Left hindlimb (tissue), 1 donor: Measurements from ENCODE around the gene LRRC28.

Experiments
- DNase-seq: peaks from one replicate; pipeline ENCODE4 v3.0.0-alpha.2; 2018

The LRRC28 gene

DNA sequence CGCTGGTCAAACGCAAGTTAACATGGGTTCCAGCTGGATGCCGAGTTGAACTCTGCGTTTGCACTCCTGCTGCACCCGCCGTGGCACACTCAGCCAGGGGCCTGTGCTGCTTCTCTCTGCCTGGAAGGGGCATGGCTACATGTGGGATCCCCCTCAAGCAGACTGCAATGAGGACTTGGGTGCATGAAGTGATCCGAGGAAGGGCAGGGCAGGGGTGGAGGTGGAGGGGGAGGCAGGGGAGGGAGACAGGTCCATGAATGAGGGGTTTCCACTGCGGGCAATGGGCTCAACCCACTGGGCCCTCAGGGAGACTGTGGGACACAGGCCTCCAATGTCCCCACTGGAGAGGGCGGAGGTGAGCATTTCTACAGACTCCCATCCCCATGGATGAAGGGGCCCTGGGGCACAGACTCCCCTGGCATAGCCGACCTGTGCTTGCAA is 172.9 kb downstream of the LRRC28 start:
- DNase-seq = no peak

DNA sequence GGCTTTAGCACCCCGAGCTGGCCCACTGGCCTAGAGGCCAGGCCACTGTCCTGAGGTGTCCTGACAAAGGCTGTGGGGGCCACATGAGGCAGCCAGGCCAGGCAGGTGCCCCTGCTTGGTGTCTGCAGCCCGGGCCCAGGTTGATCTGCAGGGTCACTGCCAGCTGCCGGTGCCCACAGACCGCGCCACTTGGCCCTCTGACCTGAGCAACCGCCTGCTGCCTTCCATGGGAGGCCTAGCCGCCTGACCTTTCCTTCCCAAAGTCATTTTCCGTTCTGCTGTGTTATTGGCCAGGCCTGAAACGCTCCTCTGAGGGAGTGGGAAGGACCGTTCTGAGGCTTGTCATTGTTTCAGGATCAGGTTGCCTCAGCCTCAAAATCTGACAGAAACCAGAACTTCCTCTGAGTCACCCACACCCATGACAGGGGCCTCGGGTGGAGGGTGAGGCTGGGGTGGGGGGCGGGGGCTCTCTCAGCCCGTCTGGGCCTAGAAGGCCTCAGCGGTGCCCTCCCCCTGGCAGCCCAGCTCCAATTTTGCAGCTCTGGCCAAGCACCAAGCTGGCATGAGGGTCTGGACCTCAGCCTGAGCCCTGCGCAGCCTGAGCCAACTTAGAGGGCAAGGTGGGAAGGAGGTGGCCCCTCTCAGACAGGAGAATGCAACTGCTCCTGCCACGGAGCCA is 173.8 kb downstream of the LRRC28 start:
- peak; percentile 75 for DNase-seq

DNA sequence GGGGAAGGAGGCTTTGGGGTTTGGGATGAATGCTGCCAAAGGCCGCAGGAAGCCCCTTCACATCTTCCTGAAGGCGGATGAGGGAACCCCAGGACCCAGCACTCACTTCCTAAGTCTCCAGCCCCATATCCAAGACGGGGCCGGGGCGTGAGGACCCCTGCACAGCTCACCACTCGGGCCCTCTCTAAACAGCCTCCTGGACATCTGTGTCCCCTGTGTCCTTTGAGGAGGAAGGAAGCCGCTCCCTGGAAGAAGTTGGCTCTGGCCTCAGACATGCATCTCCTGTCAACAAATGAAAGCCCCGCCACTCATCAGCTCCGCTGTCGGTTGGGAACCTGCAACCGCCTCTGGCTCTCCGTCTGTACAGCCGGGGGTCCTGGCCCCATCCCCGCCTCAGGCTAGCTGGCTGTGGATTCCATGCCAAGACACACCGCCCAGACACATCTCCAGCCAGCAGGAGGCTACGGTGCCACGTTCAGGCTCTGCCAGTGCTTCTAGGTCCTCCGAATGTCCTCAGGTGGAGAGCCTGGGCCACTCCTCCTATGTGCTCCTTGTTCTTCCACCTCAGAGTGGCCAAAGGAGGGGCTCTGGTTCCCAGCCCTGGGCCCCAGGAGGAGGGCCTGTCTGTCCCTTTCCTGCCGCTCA is 174.5 kb downstream of the LRRC28 start:
- peak; percentile 59 for DNase-seq

DNA sequence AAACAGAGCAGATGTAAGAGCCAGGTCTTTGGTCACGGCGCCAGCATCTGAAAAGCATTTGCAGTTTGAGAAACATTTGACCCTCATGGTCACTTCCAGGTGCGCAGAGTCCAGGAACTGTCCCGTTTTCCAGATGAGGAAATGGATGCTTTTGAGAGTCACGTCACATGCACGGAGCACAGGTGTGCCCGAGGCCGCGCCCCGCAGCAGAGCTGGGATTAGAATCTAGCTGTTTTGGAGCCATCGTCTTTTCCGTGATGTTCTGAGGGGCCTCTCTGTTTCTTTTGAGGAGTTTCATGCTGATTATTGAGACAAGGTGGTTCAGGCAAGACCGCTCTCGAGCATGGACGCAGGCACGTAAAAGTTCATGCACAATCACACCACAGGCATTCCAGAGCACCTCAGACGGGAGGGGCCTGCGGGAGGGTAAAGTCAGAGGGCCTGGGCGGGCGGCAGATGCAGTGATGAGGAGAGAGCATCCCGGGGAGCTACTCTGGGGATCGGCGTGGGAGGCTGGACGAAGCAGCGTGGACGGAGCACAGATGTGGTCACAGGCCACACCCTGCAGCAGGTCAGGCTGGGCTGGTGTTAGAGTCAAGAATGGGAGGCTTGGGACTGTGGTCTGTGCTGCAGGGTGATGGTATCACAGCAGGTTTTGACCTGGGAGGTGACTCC is 175.3 kb downstream of the LRRC28 start:
- DNase-seq = peak; percentile 34

DNA sequence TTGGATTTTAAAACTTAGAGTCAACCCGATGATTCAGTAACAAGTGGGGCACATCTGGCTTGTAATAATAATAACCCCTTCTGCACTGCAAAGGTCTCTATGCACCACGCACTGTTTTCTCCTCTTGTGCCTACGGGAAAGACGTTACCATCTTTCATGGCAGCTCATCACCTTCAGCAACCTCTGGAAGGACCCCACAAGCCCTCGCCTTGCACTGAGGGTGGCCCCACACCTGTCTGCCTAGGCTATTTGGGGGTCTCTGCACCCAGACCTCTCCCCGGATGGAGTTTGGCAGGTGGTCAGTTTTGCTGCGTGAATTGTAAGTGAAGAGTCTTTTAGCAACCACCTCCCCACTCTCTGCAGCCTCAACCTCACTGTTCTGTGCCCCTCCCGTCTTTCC is 175.9 kb downstream of the LRRC28 start:
- DNase-seq = peak; percentile 31

DNA sequence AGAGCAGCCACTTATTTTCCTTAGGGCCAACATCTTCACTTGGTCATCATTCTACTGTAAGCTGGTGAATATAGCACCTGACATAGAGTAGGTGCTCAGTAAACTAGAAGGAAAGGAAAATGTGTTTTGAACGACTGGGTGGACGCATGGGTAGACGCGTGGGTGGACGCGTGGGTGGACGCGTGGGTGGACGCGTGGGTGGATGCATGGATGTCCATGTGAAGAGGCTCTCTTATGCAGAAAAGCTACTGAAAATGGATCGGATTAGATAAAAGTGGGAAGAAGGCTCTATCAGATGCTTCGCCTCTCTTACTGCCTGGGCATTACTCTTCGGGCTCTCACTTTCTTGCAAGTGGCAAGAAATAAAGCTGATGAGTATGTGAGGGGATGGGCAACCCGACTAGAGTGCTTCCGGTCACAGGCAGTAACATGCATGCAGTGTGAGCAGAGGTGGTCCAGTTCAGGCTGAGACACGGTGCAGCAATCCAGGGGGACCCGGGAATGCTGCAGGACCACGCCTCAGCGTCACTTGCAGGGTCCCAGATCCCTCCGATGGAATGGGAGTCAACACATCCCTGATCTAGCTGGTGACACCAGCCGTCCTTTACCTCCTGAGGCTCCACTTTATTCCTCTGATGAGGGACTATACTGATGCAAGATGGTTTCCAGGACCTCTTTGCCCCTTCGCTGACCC is 176.5 kb downstream of the LRRC28 start:
- DNase-seq = peak; percentile 23

DNA sequence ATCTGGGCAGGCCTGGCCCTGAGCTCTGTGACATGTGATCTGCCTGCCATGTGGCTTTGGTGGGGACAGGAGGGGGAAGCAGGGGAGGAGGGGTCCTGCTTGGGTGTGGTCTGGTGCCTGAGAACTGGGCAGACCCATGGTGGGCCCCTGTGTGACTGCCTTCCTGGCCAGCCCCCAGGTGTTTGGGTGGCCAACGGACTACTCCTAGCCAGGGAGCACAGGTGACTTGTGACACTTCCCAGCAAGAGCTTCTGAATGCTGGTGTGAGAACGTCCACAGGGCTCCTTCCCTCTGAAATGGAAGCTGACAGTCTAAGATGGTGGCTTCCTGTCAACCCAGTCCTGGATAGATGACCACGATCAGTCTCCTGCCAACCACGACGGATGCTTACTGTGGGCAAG is 178.4 kb downstream of the LRRC28 start:
- DNase-seq = no peak

DNA sequence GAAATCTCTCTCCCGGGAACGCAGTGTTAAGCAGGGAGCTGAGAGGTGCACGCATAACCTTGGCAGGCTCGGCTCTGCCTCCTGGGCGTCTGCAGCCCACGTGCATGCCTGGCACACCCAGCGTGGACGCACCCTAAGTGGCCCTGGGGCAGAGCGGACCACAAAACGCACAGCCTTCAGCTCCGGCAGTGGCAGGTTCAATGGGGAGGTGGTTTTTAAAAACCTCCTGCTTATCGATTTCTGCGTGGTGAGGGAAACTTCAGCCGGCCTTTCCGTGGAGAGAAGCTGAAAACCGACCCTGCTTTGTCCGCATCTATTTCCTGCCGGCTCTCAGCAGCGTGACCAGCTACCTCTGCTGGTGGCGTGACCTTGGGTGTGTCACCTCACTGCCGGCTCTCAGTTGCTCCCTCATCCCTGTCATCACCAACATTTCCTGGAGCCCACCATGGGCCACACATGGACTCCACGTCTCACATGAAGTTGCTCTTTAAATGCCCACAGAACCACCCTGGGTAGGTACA is 179.7 kb downstream of the LRRC28 start:
- DNase-seq = peak; percentile 18

DNA sequence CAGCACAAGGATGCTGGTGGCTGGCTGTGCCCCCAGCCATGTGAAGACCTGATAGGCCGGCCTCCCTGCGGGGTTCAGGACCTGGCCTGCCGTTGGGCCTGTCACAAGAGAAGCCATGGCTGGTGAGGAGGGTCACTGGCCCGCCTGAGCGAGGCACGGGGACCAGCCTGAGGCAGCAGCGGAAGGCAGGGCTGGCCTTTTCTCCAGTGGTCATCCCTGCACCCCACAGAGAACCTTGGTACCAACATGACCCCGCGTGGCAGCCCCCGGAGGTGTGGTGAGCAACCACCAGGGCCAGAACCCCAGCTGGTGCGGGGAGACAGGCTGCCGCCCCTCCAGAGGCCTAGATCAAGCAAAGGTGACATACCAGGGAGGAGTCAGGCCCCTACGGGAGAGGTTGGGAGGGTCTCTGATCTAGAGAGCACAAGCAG is 180.4 kb downstream of the LRRC28 start:
- peak; percentile 18 for DNase-seq

DNA sequence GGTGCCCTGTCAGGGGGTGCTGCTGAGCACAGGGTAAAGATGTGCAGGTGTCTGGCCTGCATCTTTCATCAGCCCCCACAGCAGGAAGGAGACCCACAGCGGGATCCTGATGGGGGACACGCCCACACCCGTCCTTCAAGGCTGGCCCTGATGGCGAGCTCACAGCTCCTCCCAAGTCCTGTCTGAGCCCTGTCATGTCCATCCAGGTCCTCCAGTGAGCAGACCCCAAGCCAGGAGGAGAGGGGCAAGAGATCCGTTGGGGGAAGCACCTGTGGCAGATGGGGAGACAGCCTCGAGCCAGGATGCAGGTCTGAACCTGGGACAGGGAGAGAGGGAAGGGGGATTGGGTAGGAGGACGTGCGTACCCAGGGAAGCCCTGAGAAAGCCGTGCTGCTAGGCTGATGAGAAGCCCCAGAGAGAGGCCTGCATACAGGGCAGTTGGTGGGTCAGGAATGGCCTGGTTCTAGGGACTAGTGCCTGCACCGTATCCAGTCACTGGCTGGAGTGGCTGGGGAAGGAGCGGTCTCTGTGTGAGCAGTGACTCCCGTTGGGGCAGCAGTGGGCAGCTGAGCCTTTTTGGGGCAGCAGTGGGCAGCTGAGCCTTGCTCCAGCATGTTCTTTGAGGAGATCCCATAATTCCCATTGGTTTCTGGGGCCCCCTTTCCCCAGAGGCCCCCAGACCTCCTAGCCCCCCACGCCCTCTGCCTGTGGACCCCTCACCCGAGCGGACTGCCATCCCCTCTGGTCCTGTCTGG is 181.2 kb downstream of the LRRC28 start:
- peak; percentile 26 for DNase-seq

DNA sequence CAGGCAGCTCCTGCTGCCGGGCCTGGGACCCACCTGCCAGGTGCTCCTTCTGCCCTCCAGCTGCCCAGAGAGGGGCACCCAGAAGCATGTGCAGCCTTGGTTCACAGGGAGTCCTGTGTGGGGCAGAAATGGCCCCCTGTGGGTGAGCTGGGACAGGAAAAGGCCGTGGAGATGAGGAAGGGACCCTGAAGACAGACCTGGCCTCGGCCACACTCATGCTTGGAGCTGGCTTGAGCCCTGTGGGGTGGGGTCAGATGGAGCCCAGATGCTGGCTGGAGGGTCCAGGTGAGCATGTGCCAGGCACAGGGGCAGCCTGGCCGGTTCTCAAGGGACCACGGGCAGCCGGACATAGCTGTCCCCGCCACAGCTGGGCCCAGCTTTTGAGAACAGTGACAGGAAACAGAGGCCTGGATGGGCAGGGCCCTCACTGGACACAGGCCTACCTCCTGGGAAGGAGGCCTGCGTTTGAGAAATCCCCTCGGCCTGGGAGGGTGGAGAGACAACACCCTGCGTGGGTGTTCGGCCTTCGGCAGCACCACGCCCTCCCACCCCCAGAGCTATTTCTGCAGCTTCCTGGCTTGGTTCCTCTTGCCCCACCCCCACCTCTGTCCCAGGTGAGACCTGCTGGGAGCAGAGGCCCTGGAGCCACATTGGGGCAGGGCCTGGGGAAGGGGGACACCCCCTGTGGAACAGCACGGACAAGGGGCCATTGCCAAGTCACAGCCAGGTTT is 181.9 kb downstream of the LRRC28 start:
- peak; percentile 27 for DNase-seq

DNA sequence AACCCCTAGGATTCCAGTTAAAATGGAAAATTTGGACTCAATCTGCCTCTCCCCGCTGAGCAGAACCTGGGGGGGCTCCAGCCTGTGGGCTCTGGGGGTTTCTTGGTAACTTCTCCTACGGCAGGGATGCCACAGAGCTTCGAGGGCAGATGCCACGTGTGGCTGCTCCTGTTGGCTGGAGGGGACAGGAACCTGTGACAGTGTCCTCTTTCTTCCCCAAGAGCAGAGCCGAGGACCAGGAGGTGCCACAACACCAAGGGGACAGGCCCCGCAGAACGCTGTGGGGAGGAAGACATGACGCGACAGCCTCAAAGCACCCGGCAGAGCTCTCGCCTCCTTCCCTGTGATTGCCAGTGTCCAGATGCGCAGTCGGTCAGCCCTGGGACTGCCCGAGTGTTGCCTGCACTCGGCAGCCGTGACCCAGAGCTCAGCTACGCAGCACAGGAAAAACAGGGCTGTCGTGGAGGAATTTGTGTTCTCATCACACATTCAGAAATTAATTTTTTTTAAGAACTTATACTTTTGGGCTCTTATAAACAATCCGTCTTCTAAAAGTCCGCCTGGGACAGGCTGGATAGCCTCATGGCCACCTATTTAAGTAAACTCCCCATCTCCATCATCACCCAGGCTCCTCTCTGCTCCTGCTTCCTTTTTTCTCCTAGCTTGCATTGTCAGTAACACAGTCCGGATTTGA is 182.6 kb downstream of the LRRC28 start:
- DNase-seq = peak; percentile 22

DNA sequence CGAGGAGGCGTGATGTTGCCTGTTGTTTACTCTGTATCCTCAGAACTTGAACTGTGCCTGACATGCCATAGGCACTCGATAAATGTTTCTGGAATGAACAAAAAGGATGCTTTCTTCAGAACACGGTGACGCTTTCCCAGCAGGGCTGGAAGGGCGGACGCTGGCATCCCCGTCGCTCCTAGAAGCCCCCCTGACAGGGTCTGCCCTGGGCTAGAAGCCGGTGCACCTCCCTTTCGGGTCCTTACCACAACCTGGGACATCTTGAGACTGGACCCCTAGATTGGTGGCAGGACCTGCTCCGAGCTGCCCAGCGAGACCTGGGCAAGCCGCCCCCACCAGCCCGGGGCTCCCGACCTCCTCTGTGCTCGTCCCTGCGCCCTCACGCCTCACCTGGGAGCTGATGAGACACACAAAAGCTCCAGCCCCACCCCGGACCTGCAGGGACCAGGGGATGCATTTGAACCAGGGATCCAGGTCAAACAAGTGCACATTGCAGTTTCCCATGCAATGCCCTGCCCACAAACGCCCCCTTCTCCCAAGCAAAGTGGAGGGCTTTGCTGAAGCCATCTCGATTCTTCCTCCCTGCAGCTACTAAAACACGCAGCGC is 183.3 kb downstream of the LRRC28 start:
- no peak for DNase-seq

DNA sequence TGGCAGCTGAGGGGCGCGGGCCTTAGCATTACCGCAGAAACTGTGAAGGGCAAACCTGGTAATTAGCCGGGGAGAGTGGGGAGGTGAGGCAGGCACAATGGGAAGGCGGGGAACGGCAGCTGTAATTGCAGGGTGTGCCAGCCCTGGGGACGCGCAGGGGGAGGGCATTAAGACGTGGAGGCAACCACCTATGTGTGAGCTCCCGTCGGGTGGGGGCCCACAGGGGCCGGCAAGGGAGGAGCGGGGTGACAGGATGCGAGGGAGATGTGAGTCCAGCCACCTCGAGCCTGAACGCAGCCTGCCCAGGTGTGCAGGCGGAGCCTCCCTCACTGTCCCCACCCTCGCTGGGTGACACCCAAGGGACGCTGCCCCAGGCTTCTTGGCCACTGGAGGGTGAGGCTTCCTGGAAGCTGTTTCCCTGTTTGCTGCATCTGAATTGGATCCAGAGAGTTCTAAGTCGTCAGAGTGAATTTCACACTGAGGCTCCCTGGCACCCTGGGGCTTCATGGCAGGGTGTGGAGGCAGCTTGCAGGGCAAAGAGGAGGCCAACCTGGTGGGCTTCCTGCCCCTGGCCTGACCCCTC is 183.9 kb downstream of the LRRC28 start:
- peak; percentile 55 for DNase-seq

DNA sequence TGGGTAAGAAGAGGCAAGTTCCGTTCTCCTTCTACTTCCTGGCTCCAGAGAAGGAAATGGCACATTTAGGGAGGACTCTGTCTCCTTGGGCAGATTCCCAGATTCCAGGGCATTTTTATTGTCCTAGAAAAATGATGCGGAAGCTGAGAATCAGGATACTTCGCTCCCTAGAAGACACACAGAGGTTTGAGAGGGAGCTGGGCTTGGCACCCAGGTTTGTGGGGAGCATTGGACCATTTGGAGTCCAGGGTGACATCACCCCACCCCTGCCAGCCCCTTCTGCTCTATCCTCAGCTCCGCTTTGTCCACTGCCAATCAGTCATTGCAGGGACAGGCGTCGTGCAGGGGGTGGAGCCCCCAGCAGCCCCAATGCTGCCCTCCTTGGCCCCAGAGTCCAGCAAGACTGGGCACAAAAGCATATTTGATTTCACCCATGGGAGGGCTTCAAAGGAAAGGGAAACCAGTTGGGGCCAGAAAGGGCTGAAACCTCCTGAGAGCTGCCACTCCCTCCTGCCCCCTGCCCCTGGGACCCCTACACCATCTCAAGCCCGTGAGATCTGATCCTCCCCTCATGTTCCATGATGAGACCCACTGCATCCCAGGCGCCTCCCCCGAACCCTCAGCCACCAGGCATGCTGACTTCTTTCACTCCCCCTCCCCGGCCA is 184.7 kb downstream of the LRRC28 start:
- peak; percentile 15 for DNase-seq

DNA sequence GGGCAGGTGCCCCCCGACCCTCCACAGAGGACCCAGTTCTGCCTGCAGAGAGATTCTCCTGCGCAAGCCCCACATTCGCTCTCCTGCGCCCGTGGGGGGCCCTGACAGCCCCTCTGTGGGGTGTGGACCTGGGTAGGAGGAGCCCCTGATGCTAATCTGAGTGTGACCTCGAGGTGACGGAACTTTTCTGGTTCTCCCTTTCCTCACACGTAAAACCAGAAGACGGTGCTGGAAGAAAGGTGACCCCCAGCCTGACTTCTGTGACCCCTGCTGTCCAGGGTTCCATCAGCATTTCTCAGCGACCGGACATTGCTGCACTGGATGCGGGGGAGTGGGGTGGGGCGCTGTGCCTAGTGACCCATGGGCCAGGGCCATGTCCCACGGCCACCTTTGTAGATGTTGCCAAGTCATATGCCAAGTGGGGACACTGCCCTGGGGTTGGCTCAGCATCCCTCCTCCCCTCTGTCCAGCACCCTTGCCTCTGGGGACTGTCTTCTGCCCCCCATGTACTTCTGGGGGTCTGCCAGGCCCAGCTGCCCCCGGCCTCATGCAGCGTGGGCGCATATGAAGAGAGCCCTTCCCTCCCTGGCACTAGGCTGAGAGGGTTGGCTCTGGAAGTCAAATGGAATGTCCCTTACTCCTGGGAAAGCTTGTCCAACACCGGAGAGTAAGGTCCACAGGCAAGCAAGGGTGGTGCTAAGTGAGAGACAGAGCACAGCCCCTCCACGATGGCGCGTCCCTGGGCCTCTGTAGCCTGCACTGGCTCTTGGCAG is 185.4 kb downstream of the LRRC28 start:
- peak; percentile 29 for DNase-seq

DNA sequence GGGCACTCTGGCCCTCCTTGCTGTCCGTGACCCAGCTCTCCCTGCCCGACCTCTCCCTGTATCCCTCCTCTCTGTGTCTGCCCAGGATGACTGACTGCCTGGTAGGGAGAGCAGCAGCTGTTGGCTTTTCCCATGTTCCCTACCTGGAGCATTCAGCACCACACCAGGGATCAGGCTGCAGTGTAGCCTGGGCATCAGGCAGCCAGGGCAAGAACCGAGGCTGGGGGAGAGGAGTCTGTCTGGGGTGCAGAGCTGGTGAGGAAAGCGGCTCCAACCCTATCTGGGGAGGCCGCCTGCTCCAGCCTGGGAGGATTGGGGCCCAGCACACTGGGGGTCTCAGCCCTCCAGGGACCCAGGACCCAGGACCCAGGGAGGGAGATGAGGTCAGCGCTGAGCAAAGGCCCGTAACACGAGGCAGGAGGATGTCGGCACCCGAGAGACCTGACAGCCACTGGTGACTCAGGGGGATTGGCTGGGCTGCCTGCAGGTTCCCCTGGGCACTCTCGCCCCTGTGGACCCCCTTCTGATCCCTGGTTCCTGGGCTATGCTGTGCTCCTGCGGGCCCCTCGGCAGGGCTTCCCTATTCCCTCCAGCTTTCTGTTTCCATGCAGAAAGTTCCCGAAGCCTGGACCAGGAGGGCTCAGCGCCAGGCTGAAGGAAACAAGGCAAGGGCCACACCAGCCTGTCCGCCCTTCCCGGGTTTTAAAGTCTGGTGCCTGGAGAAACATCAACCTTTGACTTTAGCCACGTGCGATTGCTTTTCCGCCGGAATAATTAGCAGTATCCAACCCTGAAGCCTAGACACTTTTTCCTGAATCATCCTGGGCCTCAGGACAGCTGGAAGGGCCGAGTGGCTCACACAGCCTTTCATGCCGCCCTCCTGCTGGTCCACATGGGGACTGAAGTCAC is 186.3 kb downstream of the LRRC28 start:
- peak; percentile 40 for DNase-seq

DNA sequence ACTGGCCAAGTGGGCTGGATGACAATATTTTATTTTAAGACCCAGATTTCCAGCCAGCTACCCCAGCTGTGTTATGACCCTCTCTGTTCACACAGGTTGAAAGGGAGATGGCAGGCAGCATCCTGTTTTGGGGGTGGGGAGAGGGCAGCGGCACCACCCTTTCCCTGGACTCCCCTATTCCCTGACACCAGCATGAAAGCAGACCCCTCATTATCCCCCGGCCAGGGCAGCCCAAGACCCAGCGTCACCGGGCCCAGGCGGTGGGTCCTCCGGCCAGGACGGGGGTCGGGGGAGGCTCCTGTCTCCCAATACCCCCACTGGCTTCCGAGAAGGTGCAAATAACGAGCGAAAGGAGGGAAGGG is 186.9 kb downstream of the LRRC28 start:
- DNase-seq = no peak
